Measurements from ENCODE around the gene KXD1.
"Not testable (repeated sequence)": the region's sequence is repeated elsewhere in the genome, so short reads cannot be mapped to it uniquely, and the experiment has no call there.

Gene KXD1

DNA sequence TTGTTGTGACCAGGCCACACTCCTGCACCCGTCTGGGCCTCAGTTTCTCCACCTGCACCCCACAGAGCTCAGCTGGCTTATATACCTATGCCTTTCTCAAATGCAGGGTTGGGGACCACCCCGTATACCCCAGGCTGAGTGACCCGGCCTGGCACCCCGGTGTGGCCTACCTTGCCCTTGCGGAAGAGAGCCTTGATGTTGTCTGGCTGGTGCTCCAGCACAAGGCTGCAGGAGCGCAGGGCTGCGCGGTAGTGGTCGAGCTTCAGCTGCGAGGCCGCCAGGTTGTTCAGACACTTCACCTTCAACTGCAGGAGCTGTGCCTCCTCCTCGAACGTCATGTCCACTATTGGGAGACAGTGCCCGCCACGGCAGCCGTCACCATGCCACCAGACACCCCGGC lies 20.2 kb upstream of the KXD1 start:
- no peak for FAIRE-seq

DNA sequence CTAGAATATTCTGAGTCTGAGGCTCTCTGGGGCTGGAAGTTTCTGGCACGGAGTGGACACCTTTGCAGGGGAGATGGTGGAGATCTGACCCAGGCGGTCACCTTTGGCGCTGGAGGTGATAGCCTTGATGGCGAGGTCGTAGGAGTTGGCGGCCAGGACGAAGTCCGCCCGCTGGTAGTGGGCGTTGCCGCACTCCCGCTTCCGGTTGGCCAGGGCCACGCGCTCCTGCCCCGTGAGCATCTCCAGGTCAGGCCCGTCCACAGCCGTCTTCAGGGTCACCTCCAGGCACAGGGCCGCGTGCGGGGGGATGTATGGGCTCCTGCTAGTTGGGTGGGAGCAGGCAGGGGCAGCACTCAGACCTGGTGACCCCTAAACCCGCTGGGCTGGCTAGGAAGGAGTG lies 19.6 kb upstream of the KXD1 start:
- no peak for FAIRE-seq

DNA sequence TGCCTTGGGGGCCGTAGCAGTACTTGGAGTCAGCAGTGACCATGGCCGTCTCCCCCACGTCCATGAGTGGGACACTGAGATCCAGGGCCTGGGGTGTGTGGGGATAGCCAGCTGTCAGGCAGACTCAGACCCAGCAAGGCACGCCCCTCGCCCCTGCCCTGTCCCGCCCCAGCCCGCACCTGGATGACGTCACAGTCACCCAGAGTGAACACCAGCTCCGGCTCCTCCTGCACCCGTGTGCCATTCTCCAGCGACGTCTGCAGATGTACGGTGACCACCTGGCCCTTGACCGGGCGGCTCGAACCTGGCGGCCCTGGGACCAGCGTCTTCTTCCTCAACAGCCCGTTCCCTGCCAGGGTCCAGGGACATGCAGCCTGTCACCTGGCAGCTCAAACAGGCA lies 18.3 kb upstream of the KXD1 start:
- FAIRE-seq, result no peak

DNA sequence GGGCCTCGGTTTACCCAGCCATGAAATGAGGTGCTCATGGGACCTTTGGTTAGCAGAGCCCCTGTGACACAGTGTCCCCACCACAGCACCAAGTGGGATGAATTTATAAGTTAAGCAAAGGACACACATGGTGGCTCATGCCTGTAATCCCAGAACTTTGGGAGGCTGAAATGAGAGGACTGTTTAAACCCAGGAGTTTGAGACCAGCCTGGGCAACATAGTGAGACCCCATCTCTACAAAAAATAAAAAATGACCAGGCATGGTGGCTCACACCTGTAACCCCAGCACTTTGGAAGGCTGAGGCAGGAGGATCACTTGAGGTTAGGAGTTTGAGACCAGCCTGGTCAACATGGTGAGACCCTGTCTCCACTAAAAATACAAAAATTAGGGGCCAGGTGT lies 17.5 kb upstream of the KXD1 start:
- FAIRE-seq, result not testable (repeated sequence)

DNA sequence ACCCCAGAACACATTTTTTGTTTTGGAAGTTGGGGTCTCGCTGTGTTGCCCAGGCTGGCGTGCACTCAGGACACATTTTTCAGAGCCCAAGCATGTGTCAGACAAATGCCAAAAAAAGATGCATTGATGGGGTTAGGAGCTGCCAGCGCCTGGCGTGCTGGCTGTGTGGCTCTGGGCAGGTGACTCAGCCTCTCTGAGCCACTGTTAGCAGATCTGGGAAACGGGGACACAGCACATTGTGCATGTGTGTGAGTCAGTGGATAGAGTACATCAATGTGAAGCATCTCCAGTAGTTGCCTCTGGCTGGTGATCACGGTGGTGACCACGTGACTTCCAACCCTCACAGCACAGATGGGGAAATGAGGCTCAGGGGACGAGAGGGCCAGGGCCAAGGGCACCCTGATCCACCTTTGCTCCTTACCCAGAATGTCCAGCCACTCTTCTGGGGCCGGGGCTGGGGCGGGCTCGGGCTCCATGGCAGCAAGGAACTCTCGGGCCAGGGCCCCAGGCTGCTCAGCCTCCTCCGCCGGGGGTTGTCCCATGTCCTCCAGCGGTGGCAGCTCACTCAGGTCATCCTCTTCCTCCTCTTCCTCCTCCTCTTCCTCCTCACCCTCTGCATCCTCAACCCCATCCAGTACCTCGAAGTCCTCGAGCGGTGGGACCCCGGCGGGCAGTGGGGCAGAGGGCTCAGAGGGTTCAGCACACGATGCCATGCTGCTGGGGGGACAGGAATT lies 16.2 kb upstream of the KXD1 start:
- FAIRE-seq, result no peak

DNA sequence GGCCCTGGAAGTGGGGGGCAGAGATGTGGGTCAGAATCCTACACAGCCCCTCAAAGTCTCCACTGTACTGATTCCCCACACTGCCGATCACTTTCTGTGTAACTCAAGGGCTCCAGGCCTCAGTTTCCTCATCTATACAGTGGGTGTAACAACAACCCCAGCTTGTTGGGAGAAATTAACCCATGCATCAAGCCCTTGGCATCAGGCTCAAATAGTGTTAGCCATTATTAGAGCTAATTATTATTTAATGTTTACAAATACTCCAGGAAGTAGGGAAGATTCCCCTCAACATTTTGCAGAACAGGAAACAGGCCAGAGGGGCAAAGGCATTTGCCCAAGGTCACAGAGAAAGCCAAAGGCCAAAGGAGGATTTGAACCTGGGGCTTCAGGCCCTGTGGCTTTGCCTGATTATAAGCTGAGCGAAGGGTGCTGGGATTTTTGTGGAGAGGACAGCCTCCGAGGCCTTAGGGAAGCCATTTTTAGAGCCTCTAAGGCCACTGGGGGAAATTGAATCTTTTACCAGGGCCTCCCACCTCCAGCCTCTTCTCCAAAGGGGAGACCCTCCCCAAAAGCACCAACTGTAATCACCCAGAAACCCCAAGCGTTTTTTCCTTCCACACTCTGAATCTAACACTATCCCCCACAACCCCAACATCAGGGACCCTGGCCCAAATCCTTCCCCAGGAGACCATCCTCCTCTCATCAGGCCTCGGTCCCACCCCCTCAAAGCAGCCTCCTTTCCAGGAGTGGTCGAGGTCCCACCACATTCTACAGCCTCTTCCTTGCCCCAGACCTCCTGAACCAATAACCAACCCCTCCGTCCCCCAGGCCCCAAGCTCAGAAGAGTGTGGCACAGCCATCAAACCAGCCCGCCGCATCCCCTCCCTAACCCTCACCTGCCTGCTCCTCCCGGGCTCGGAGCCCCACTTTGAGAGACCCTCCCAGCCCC lies 15.4 kb upstream of the KXD1 start:
- no peak for FAIRE-seq

DNA sequence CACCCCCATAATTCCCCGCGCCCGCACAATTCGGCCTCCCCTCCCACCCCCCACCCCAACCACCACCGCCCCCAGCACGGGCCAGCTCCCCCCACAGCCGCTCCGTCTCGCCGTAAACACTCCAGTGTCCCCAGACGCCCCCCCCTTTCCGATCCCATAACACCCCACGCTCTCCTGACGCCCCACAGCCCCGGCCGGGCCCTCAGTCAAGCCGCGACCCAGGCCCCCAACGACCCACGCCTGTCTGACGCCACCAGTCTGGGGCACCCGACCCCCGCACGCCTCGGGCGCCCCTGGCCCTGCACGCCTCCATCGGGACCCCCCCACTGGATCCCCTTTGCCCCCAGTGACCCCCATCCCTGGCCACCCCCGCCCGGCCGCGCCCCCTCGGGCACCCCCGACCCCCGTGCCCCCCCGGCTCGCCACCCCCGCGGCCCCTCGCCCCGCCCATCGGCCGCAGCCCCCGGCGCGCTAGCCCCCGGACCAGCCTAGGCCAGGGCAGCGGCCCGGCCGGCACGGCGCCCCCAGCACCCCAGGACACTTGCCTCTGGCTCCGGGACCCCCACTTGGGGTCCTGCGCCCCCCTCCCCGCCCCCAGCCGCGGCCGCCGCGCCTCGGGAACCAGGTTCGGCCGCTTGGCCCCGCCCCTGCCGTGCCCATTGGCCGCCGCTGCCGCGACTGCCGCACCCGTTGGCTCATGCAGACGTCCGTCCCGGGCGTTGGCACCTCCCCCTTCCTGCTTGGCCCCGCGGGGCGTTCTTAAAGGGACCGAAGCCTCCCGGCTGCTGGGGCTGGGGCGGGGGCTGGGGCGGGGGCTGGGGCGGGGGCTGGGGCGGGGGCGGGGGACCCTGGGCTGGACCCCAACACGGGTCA lies 14.5 kb upstream of the KXD1 start, which contains the start of gene FKBP8:
FKBP8 (minus strand) TSS at position 633 of the 873 bp plus-strand sequence. CDS start 1,603 bp downstream, outside the sequence.
- FAIRE-seq, result no peak

DNA sequence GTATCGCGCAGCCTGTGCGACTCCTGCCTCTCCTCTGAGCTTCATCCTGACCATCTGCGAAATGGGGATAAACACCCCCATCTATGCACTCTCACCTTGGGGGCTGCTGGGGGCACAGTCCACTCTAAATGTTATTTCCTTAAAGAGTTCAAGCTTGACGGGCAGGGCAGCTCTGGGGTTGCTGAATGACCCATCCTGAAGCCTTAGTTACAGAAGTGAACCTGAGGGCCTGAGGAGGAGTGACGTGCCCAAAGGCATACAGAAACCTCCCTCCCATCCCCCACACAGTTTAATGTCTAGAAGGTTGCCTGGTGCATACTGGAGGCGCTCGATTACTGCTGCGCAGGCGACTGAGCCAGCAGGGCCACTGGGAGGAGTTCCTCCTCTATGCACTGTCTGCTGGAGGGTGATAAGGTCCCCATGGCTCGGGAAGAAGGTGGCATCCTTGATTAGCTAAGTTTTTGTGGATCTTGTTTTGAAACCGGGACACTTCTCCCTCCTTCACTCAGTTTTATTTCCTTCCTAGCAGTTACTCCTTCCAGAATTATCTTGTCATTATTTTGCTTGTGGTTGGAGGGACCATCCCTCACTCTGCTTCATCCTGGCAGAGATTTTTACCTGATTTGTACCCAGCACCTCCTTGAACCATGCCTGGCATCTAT lies 13.7 kb upstream of the KXD1 start:
- FAIRE-seq, result no peak

DNA sequence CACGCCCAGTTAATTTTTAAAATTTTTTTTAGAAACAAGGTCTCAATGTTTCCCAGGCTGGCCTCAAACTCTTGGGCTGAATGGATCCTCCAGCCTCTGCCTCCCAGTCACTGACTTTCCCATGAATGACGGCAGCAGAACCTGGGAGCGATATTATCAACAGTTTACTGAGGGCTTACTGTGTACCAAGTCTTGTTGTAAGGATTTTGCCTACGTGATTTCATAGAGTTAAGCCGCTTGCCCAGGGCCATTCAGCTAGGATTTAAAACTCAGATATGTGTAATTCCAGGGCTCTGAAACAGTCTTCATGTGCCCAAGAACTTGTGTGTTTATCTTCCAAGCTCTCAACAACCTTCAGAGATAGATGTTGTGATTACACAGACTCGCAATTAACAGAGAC lies 6.0 kb upstream of the KXD1 start:
- FAIRE-seq, result no peak

DNA sequence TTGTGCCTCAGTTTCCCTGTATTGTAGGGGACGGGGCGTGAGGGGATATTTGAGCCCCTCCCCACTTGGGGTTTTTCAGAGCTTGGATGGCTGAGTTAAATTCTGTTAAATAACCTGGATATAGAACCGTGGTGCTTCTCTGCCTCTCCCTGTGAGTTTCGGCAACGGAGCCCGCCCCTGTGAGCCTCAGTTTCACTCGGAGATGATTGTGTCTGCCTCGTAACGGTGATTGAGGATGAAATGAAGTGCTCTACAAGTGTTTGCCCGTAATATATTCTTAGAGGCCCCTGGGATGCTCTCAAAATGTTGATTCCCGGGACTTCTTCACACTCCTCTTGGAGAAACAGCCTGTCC lies 509 bp downstream of the KXD1 start:
- no peak for FAIRE-seq

DNA sequence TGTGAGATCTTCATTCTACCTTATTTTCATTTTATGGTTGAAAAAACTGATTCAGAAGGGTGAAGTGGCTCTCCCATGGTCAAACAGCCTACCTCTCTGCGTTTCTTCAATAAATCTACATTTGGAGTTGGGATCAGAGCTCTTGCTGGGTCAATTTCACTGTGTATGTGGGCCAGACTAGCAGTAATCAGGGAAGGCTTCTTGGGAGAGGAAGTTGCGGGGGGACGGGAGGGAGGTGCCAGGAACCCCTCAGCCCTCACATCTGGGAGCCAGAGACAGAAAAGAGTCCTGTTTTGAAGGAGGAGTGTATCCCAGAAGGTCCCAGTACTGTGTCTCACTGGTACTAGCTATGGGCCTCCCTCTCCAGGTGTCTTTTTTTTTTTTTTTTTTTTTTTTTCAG lies 934 bp downstream of the KXD1 start:
- no peak for FAIRE-seq

DNA sequence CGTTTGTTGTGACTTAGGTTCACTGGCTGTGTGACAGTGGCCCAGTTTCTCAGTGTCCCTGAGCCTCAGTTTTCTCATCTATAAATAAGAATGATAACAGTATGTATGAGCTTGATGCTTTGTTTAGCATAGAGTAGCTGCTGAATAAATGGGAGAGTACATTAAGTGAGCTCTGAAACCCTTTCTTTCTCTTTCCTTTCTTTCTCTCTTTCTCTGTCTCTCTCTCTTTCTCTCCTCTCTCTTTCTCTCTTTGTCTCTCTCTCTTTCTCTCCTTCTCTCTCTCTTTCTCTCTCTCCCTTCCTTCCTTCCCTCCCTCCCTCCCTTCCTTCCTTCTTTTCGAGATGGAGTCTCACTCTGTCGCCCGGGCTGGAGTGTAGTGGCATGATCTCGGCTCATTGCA lies 2.0 kb downstream of the KXD1 start:
- no peak for FAIRE-seq

DNA sequence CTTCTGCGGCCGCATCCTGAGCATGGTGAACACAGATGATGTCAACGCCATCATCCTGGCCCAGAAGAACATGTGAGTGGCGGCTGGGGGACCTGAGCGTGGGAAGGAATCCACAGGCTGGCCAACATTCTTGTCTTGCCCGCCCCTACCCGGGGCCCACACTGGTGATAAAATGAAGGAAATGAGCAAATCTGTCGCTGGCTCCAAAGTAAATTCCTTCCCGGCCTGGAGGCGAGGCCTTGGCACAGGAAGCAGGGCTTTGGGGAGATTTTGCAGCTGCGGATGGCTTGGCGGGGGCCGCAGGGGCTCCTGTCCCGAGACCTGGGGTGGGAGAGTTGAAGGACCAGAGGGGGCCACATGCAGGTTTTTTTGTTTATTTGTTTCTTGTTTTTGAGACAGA lies 4.4 kb downstream of the KXD1 start:
- no peak for FAIRE-seq

DNA sequence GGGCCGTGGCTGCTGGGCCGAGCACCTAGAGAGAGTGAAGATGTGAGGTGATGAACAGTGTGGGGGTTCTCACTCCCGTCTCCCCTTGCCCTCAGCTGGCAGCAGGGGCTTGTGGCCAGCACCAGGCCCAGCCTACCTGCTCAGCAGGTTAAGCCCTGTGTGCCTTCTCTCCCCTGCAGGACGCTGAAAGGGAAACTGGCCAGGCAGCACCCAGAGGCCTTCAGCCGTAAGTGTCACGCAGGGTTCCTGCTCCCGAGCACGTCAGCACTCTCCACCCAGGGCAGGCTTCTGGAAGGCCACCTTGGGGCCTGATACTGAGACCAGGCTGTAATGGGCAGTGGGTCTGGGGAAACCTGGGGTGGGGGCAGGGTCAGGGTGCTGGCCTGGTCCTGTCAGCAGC lies 9.3 kb downstream of the KXD1 start:
- no peak for FAIRE-seq

DNA sequence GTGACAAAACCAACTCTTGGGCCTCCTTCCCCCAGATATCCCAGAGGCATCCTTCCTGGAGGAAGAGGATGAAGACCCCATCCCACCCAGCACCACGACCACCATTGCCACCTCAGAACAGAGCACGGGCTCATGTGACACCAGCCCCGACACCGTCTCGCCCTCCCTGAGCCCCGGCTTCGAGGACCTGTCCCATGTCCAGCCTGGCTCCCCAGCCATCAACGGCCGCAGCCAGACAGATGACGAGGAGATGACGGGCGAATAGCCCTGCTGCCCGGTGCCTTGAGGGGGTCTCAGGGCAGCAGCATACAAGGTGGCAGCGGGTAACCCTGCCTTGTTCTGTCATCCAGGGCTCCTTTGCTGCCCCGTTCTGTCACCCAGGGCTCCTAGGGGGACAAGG lies 10.7 kb downstream of the KXD1 start:
- FAIRE-seq, result no peak

DNA sequence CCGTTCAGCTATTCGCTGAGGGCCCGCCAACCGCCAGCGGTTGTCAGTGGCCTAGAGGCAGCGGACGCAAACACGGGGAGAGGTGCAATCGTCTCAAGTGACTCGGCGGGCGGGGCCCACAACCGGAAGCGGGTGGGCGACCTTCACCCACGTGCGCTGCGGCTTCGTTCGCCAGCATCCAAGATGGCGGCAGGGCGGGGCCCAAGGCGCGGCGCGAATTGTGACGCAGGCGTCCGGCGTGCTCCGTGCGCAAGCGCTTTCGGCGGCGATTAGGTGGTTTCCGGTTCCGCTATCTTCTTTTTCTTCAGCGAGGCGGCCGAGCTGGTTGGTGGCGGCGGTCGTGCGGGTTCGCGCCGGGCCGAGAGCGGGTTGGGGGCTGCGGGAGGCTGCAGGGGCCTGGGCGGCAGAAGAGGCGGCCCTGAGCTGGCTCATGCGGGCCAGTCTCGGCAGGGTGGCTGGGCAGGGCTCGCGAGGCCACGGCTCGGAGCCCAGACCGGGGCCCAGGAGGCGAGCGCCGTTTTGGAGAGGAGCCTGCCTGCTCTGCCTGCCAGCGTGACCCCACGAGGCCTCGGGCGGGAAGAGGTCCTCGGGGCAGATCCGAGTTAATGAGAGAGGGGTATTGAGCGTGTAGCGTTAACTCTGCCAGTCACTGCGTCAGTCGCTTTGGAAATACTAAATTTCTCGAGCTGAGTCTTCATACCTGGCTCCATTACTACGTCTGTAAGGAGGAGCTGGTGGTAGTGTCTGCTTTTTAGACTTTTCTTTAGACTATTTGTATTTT lies 14.1 kb downstream of the KXD1 start, which contains the start of gene UBA52:
UBA52 (plus strand) TSS at position 294 of the 781 bp plus-strand sequence. CDS start 1,444 bp downstream, outside the sequence.
- peak; percentile 36 for FAIRE-seq

DNA sequence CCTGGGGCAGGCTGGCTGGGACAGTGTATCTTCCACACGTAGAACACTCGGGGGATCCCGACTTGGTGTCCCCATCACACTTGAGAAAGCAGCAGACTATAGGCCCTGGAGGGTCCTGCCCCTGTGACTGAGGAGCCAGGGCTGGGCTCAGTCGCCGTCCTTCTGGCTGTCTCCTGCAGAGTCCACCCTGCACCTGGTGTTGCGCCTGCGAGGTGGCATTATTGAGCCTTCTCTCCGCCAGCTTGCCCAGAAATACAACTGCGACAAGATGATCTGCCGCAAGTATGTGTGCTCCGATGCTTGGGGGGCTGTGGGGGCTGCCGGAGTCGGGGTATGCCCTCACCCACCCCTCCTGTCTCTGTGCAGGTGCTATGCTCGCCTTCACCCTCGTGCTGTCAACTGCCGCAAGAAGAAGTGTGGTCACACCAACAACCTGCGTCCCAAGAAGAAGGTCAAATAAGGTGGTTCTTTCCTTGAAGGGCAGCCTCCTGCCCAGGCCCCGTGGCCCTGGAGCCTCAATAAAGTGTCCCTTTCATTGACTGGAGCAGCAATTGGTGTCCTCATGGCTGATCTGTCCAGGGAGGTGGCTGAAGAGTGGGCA lies 17.1 kb downstream of the KXD1 start:
- no peak for FAIRE-seq

DNA sequence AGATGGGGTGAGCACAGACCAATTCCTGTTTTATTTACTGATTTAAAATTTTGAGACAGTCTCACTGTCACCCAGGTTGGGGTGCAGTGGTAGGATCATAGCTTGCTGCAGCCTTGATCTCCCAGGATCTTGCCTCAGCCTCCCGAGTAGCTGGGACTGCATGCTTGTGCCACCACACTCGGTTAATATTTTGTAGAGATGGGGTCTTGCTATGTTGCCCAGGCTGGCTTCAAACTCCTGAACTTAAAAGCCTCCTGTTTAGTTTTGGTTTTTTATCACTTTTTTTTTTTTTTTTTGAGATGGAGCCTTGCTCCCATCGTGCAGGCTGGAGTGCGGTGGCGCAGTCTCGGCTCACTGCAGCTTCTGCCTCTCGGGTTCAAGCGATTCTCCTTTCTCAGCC lies 18.7 kb downstream of the KXD1 start:
- no peak for FAIRE-seq

DNA sequence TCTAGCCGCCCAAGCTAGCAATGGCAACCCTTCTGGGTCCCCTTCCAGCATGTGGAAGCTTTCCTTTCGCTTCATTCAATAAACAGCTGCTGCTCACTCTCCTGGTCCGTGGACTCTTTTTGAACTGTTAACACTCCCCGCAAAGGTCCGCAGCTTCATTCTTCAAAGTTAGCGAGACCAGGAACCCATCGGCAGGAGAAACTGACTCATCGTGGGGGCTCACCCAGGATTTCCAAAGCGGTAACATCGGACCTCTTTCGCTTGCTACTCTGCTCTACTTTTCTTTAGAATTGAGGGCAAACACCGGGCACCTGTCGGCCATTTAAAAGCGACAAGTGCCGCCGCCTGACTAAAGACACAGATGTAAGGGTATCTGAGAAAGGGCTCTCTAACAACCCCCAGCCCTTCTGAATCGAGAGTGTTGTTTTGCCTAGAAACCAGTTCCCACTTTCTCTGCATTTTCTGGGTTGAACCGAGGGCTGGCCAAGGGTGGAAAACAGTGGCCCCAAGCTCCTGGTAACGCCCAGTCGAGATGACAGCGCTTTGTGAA lies 19.8 kb downstream of the KXD1 start:
- no peak for FAIRE-seq

DNA sequence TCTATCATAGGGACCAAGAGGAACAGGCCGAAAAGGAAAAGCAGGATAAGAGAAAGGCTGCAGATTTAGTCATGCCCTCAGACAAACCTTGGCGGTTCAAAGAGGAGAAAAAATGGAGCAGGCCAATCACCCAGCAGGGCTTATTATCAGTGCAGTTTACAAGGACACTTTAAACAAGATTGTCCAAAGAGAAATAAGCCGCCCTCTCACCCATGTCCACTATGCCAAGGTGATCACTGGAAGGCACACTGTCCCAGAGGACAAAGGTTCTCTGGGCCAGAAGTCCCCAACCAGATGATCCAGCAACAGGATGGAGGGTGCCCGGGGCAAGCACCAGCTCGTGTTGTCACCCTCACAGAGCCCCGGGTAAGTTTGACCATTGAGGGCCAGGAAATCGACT lies 22.6 kb downstream of the KXD1 start:
- no peak for FAIRE-seq

DNA sequence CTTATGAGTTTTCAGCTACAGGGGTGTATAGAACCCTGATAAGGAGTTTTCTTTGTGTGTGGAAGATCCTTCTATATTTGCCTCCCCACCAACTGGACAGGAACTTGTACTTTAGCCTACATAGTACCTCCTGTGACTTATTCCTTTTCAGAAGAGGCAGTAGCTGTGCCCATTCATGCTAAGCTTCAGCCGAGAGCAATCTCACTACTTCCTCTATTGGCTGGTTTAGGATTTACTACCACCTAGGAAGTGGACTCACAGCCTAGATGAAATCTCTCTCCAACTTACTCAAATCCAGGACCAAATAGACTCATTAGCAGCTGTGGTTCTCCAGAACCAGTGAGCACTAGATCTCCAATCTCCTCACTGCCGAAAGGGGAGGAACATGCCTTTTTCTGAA lies 28.6 kb downstream of the KXD1 start:
- FAIRE-seq, result no peak
